GM21367 (cell line): ENCODE data around the gene CHFR.
"Not testable (repeated sequence)": the region's sequence is repeated elsewhere in the genome, so short reads cannot be mapped to it uniquely, and the experiment has no call there.

ENCODE experiments used
- ATAC-seq: cut with Tn5 transposase; IDR thresholded peaks from one replicate; pipeline ENCODE4 v1.9.1; 2021; ENCODE audit not compliant: unreplicated experiment

The CHFR gene

DNA sequence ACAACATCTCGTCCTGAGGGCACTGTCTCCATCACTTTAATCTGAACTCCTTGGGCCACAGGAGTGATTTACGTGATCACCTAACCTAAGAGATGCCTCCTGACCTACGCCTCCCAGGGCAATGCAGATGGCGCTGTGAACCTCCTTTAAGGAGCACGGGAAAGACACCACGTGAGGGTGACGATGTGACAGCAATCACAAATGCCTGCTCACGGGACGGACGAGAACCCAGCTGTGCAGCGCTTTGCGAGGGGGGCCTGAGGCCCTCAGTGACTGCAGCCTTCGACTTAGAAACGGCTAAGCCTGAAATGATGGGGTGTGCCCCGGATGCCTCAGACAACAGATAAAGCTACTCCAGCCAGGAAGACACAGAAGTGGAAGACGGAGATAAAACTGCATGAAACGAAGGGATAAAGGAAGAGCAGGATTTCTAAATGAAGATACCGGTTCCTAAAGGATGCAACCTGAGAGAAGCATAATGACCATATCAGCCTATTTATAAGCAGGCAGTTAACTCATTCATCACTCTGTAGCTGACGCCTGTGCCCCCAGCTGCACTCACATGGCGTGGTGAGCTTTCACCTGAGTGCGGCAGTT lies 44.9 kb downstream of the CHFR start:
- ATAC-seq, result no peak

GRCh38 chr12:132841151-132841550 lies 46.3 kb downstream of the CHFR start:
- no peak for ATAC-seq

DNA sequence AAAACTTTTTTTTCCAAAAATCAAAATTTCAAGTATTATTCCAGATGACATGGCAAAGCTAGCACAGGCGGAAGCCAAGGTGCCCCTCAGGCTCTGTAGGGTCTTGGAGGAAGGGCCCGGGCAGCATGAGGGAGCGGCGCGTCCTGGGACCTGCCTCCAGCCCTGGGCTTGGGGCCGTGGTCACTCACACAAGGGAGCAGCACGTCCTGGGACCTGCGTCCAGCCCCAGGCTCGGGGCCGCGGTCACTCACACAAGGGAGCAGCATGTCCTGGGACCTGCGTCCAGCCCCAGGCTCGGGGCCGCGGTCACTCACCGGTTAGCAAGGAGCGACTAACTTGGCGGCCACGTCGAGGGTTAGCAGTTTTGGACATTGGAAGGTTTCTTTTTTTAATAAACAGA lies 46.9 kb downstream of the CHFR start:
- no peak for ATAC-seq

- ATAC-seq, result no peak
Observed at GRCh38 chr12:132839558-132840235, 47.7 kb downstream of the CHFR start.

- ATAC-seq, result no peak
Observed at GRCh38 chr12:132838410-132839080, 48.9 kb downstream of the CHFR start.

DNA sequence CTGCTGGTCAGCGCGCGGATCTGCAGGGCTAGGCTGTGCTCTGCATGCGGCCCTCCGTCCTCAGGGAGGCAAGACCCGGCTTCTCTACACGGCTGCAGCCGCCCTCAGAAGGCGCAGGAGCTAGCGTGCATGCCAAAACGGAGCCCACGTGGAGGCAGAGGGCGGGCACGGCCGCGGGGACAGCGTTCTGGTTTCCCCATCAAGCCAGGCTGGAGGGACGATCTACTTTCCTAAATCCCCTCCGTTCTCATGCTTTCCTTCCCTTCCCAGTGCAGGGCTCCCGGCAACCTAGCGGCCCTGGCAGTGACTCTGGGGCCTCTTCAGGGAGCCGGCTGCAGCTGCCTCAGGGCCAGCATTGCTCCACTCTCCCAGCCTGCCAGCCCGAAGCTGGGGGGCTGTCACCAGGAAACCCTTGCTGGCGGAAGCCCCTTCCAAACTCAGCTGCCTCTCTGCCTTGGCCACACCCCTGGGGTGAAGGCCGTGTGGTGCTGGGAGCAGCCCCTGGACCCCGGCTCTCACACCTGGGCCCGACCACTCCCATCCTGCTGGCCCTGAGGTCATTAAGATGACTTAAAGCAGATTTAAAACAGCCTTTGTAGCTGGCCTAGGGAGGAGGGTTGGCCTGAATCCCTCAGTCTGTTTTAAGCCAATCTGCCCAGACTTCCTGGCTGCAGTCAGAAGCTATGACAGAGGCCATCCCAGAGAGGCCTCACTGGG lies 49.6 kb downstream of the CHFR start:
- no peak for ATAC-seq

DNA sequence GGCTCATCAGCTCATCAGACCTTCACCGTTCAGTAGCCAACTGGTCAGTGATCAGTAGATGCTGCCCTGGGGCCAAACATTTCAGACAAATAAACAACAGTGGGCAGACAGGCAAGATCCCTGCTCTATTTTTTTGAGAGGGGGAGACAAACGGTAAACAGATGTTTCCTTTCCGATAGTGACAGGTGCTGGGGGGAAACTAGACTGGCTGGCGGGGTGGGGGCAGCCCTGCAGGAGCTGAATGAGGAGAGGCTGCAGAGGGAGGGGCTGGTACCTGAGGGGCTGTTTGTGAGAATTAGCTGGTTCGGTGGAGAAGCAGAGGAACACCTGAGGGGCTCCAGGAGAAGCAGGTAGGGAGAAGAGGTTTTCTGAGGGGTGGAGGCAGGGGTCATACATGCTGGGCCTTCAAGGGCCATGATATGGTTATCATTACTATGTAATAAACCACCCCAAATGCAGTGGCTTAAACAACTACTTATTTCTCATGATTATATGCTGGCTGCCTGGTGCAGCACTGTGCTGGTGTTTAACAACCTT lies 50.5 kb downstream of the CHFR start:
- no peak for ATAC-seq

DNA sequence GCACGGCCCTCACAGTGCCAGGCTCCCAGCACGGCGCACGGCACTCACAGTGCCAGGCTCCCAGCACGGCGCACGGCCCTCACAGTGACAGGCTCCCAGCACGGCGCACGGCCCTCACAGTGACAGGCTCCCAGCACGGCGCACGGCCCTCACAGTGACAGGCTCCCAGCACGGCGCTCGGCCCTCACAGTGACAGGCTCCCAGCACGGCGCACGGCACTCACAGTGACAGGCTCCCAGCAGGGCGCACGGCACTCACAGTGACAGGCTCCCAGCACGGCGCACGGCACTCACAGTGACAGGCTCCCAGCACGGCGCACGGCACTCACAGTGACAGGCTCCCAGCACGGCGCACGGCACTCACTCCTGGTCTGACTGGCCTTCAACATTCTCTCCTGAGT lies 51.2 kb downstream of the CHFR start:
- not testable (repeated sequence) for ATAC-seq

DNA sequence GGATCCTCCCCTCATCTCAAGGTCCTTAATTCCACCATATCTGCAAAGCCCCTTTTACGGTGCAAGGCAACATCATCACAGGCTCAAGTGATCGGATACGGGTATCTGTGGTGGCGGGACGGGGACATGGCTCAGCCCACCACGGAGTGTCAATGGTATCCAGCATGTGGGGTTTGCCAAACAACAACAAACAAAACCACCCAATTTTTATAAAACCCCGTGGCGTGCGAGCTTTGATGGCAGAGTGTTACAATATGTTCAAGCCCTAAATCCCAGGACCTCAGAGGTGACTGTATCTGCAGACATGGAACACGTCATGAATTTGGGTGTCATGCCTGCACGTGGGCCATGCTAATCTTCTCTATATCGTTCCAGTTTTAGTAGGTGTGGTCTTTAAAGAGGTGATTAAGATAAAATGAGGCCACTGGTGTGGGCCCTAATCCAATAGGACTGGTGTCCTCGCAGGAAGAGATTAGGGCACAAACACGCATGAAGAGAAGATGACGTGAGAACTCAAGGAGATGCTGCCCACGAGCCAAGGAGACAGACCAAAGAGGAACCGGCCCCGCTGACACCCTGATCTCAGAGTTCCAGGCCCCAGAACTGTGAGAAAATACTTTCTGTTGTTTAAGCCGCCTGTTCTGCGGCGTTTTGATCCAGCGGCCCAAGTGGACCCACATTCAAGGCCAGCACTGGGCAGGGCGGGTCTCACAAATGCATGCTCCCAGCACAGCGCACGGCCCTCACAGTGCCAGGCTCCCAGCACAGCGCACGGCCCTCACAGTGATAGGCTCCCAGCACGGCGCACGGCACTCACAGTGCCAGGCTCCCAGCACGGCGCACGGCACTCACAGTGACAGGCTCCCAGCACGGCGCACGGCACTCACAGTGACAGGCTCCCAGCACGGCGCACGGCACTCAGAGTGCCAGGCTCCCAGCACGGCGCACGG lies 52.1 kb downstream of the CHFR start:
- no peak for ATAC-seq

DNA sequence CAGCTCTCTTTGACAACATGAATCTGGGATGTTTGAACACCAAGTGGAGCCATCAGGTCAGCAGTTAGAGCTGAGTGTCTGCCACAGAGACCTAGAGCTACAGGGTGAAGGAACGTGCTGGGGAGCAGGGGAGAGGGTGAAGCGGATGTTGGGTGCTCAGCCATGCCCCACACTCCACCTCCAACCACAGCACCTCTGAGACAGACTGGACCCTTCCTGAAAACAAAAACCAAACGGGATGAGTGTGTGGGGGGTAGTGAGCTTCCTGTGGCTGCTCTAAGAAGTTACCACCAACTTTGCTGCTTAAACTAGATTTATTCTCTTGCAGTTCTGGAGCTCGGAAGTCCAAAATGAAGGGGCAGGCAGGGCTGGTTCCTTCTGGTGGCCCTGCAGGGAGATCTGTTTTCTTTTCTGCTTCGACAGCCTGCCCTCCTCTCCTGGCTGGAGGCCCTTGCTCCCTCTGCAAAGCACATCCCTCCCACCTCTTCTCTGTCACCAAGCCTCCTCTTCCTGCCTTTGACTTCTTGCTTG lies 53.2 kb downstream of the CHFR start:
- no peak for ATAC-seq

GRCh38 chr12:132833341-132833740 lies 54.1 kb downstream of the CHFR start:
- no peak for ATAC-seq

GRCh38 chr12:132831771-132832170 lies 55.6 kb downstream of the CHFR start:
- ATAC-seq, result no peak

DNA sequence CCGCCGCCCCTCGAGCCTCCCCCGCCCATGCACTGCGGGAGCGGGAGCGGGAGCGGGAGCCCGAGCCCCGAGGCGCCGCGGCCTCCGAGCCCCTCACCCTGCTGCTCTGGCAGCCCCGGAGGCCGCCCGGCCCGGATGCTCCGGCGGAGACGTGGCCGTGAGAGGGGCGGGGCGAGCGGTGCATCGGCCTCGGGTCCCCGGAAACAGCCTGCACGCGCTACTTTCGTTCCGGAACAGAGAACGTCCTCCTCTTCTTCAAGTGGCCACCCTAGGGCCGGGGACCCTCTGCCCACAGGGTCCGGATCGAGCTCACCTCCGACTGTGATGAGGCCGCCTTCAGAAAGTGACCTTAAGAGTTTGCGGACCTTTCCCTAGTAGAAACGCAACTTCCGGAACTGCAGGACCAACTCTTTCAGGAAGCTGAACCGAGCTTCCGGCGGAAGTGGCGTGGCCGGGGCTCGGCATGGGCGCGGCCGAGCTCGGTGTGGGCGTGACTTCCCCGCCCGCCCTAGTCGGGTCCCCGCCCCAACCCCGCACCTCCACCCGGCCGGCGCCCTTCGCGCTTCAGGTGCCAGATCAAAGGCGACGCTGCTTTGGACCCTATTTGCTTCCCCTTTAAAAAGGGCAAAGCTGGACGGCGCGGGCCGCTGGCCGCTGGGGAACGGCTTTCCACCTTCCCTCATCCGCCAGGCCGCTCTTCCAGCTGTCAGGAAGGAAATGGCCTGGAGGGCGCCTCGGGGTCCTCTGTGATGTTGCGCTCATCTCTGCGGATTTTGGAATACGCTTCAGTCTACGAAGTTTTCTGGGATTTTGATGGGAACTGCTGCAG lies 58.5 kb downstream of the CHFR start, which contains the start of gene GOLGA3:
GOLGA3 (minus strand) TSS at position 164 of the 829 bp plus-strand sequence. CDS start 6,741 bp downstream, outside the sequence.
- ATAC-seq, result peak; percentile 70

DNA sequence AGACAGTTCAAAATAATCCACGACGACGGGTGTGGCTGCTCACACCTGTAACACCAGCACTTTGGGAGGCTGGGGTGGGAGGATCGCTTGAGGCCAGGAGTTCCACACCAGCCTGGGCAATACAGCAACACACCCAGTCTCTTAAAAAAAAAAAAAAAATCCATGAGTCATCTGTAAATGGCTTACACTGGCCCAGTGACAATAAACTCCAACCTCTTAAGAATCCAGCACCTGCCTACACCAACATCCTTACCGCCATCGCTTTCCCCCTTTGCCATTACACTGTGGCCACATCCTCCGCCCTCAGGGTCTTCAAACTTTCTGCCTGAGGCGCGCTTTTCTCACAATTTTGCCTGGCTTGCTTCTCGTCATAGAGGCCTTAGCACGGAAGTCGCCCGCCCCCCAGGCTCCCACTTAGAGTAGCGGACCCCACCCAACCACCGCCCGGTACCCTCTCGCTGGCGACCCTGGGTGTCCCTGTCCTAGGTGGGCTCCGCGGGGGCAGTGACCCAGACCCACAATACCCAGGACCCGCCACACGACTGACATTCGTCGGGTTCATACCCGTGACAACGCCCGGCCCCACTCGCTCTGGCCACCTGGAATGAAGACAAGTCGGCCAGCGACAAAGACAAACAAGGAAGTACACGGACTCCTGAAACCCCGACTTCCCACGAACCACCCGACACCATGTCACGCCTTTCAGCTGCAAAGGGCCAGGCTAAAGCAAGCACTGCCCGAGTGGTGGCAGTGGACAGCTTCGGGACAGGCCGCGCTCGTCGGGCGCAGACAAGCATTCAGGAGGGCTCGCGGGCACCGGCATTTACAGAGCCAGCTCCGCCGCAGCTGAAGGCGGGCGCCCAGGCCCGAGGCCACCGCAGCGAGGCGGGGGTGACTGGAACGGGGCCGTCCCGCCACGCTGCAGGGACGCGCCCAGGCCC lies 59.4 kb downstream of the CHFR start:
- ATAC-seq, result peak; percentile 27

DNA sequence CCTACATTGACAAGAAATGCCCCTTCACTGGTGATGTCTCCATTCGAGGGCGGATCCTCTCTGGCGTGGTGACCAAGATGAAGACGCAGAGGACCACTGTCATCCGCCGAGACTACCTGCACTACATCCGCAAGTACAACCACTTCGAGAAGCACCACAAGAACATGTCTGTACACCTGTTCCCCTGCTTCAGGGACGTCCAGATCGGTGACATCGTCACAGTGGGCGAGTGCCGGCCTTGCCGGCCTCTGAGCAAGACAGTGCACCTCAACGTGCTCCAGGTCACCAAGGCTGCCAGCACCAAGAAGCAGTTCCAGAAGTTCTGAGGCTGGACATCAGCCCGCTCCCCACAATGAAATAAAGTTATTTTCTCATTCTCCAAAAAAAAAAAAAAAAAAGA lies 61.5 kb downstream of the CHFR start:
- no peak for ATAC-seq

- no peak for ATAC-seq
Observed at GRCh38 chr12:132825089-132825488, 62.3 kb downstream of the CHFR start.

GRCh38 chr12:132824053-132824452 lies 63.4 kb downstream of the CHFR start:
- ATAC-seq, result no peak

DNA sequence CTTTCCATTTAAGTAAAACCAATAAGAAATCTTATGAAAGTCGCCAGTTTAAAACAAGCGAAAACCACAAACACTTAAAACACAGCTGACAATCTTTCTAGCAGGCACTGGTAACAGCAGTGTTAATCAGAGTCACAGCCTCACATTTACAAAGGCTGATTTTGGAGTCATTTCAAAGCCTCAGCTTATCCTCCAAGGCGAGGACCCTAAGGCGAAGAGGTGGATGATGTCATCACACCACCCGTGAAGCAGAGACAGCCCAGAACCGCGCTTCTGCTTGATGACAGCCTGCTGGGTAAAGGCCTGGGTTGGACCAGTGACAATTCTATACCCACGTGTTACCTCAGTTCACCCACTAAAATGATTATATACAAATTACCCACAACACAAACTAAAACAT lies 68.8 kb downstream of the CHFR start:
- no peak for ATAC-seq
